IPS-NIHi7 (cell line): Measurements from ENCODE around the gene ANKRD6.
A peak's percentile ranks its signal among the peaks of the same experiment; 100 is the strongest.

ENCODE experiments used
- DNase-seq: peaks from one replicate; pipeline ENCODE4 v3.0.0; 2012; ENCODE audit warnings: mixed read lengths; ENCODE audit errors: extremely low spot score

The ANKRD6 gene

DNA sequence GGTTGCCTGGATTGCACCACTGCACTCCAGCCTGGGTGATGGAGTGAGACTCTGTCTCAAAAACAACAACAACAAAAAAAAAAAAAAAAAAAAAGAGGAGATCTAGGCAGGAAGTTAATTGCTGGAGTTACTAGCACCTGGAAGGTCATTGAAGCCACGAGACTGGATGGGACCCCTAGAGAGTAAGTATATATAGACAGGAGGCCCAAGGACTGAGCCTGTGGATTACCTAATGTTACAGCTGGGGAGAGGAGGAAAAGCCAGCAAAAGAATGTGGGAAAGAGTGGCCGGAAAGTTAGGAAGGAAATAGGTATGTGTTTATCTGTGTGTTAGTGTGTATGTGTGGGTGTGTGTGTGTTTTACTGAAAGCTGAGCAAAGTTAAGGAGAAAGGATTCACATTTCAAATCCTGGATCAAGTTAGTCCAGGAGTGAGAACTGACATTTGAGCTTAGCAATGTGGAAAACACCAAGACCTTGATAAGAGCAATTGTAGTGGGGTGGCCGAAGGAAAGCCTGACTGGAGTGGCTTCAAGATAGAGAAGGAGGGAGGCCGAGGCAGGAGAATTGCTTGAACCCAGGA lies 38.4 kb downstream of the ANKRD6 start:
- no peak for DNase-seq

DNA sequence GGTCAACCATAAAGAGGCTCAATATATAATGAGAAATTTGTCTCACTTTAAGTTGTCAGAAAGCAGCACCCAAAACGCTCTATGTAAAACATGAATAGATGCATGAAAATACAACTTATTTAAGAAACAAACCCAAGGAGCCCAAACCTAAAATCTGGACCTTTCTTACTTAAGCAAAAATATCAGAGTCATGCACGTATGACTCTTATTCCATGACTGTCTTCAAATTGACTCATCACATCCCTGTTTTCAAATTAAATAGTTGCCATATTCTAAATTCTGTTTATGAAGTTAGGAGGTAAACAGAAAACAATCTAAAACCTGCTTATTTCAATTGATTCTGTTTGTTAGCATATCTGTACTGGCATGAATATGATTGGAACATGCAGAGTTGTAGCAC lies 42.1 kb downstream of the ANKRD6 start:
- DNase-seq, result no peak

DNA sequence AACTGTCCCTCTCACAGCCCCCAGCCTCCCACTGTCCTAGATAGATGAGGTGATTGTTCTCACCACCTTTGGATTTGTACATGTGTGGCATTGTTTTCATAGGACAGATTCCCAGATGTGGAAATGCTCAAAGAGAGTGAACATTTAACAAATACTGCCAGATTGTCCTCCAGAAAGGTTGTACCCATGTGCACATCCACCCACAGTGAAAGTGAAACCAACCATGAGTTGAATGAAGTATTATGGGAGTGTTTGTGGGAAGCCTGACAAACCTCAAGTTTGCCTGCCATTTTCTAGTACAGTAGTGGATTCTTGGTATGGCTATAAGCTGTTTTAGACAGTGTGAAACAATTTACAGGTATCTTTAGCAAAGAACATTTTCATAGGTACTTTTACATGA lies 42.7 kb downstream of the ANKRD6 start:
- no peak for DNase-seq

DNA sequence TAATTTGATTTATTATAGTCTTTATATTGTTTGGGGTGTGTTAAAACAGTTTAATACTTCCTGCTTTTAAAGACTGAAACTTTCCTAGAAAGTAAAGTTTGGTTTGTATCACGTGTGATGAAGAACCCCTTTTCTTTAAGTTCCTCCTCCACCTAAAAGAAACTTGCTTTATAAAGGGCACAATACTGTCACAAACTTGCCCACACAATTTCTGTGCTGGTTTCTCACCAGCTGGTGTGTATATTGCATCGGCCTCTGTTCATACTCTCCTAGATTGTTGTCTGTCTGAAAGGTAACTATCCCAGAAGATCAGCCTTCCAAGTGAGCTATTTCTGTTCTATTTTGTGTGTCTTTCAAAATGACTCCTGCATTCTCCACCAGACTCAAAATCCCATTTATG lies 46.9 kb downstream of the ANKRD6 start:
- no peak for DNase-seq

DNA sequence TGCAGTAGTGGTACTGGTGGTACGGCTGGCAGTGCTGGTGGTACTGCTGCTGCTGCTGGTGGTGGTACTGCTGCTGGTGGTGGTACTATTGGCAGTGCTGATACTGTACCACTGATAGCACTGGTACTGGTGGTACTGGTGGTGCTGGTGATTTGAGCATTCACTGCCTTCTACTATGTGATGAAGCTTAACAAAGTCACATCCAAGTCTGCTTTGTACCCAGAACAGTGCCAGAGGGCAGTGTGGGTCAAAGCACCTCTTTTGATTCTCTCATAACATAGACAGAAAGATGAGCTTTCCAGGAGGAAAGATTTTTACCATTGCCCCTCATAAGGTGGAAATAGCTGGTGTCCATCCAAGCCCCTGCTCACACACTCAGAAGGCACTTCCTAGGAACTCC lies 48.7 kb downstream of the ANKRD6 start:
- no peak for DNase-seq

DNA sequence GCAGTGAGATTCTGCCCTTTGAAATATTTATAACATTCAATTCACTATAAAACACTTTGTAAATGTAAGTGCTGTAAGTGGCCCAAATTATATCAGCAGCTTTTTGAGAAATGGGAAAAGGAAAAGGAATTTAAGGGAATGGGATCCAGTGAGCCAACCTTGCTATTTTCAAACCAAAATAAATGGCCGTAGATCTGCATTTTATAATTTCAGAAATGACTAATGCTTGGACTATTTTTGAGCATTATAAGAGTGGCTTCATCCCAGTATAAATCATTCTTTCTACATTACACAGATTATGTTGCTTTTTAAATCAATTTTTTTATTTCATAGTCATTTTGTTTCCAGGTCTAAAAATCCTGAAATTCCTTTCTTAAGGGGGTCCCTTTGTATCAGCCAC lies 49.2 kb downstream of the ANKRD6 start:
- no peak for DNase-seq

DNA sequence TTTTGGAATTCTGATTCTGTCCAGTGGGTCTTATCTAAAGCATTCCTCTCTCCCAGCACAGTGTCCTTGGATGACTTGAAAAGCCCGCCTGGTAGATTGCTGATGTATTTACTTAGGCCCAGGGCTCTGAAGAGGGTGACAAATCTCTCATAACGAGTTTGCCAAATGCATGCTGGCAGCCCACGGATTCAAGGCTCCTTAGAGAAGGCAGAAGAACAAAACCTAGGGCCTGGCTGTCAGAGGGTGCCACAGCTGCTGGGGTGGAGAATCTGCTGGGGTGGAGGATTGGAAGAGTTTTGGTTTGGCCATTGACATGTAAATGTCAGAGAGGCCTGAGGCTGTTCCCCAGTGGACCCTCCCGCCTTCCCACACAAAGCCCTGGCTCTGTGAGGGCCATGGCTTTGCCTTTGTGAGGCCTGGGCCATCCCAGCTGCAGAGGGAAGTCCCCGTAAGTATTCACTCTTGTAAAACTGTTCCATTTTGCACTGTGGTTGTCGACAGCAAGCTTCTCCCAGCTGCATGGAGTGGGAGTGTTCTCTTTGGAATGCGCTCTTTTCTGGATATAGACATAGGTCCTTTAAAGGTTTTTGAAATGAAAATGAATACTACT lies 50.3 kb downstream of the ANKRD6 start:
- DNase-seq, result peak; percentile 82

DNA sequence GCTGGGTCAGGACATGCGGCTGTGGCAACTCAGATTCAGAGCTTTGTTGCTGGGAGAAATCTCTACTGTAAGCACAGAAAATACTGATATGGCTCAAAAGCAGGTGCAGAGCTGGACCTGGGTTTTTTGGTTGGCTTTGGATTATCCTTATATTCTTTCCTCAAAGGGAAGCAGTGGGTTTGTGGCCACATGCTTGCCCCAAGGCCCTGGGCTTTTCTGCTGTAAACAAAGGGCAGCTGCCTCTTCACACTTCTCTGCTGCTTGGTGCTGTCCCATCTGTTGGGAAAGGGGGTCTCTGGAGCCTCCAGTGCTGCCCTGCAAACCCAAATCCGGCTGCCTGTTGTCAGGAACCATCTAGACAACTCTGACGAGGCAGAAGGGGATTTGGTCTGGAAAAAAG lies 52.4 kb downstream of the ANKRD6 start:
- DNase-seq, result no peak

DNA sequence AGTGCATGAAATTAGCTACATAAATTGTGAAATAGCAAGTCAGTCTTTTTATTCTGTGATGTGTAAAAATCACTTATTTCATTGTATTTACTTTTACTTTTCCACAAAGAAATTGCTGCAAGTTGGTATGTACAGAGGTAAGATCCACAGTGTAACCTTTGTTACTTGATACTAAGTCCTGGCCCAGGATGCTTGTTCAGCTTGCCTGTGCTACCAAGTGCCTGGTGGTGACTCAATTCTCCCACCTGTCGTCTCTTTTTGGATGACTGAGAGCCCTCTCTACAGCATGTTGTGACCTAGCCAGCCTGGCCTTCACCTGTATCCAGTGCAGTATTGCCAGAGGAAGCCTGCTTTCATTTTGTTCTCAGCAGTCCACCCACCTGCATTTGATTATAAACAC lies 54.9 kb downstream of the ANKRD6 start:
- no peak for DNase-seq

DNA sequence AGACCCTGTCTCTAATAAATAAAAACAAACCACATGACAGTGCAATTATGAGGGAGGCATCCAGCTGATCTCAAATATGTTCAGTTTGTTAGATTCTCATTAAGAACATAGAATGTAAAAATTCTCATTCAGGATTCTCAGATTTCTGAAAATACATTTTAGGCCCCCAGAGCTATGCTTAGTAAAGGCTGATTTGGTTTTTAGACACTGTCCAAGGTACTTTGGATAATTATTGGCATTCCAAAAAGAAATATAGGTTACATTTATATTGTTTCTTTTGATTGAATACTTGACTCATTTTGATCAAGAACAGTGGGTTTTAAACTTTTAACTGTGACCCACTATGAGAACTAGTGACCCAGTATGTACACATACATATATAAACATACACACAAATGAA lies 55.5 kb downstream of the ANKRD6 start:
- no peak for DNase-seq

DNA sequence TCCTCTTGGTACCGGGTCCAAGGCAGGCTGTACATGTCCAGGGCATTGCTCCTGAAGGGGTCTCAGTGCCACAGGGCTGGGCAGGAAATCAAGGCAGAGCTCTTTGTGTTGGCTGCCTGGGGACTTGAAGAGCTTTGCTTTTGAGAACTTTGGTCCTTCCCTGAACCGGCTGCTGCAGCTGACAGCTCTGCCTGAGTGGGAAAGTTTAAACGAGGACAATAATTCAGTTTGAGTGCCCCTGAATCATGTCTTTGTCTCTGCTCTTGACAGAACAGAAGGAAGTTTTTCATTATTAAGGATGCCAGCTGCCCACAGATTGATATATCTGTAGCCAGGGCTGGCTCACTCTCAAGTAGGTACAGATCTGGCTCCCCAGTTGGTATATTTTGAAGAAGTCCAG lies 56.1 kb downstream of the ANKRD6 start:
- DNase-seq, result no peak

DNA sequence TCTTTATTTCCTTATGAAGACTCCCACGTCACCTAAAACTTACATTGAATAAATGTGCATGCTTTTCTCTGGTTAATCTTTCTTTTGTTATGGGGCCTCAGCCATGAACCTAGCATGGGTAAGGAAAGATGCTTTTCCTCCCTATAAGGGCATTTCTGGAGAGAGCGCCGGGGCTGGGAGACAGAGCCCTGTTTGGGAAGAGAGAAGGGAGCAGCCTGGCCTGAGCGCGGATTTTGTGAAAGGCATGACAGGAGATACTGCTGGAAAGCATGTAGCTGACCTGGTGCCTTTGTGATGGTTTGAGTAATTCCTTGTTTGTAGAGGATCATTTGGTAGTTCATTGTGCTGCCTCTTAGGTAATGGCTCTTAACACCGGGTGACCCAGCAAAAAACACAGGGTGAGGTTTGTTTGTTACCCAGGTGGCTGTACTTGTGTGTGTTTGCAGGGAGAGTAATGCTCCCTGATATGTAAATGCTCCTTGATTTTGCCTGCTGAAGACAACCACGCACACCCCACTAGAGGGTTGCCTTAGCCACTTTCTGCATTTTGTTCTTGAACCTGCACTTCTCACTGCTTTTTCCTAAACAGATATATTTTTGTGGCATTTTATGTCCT lies 59.2 kb downstream of the ANKRD6 start:
- no peak for DNase-seq

DNA sequence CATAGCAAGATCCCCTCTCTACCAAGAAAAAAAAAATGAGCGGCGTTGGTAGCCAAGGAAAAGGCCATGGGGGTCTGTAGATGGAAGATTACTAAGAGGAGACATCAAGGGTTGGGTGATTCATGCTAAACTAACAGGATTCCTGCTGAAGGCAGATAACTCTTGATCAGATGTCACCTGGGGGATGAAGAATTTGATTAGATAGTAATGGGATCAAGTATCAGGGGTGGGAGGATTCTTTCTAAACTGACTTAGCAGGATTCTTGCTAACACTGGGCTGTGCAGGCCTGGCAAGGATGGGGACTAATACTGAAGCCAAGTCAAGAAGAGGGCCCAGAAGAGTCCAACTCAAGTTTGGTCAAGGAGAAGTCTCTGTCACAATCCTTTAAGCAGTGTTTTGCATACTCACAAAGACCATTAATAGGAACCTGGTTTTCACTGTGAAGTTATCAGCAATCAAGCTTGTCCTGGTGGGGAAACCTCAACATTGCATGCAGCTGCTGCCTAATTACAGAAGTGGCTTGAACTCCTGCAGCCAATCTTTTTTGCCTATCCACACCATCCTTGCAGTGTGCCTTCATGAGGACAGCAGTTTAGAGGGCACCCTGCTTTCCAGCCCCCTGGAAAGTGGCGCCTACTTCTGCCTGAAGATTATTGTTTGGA lies 61.3 kb downstream of the ANKRD6 start:
- no peak for DNase-seq

DNA sequence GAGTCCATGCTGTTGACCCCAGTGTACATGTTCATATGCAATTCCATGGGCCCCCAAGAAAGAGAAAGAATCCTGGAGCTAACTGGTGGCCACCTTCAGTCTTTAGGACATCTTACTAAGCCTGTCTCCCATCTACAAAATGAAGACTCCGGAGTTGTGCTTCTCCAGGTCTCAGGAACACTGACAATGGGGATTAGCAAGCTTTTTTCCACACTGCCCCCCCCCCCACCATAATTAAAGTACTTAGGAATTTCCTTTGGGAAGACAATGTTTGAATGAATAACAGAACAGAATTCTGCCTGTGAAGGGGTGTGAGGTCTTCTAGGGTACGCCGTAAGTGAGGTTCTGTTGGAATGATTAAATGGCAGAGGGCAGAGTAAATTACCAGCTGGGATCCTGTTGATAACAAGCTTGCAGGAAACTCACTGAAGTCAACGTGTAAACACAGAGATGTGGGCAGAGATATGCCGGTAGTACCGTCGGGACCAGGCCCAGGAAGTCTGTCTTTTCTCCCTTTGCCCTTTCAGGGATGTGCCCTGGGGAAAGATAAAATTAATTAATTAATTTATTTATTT lies 63.1 kb downstream of the ANKRD6 start:
- DNase-seq, result no peak

DNA sequence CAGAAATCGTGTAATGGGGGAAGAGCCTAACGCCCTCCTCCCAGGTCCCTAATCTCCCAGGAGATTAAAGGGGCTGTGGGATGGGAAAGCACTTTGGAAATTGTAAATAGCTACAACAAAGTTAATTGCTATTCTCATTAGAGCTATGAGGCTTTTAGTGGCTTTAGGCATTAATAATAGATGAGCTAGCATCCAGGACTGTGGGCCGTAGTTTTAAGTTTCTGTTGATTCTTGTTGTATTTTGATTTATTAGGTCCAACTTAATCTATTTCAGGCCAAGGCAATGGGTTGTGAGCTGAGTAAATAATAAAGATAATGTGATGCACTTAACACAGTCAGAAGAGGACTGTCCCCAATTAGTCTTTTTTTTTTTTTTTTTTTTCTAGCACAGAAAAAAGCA lies 67.7 kb downstream of the ANKRD6 start:
- no peak for DNase-seq

DNA sequence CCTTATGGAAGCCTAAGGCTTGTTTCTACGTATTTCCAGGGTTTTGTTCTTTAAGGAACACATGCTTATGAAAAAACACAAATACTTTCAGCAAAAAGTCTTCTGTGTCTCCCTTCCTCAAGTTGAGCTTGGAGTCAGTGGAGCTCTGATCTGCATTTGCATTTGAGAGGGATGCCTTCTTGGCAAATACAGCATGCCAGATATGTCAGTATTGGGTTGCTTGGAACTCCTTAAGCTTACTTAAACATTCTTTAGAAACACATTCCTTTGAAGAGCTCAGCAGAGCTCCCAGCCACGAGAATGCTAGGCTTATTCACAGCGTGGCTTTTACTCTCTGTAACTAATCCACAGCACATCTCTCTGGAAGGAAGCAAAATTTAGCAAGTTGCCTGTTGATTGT lies 68.3 kb downstream of the ANKRD6 start:
- DNase-seq, result peak; percentile 50

DNA sequence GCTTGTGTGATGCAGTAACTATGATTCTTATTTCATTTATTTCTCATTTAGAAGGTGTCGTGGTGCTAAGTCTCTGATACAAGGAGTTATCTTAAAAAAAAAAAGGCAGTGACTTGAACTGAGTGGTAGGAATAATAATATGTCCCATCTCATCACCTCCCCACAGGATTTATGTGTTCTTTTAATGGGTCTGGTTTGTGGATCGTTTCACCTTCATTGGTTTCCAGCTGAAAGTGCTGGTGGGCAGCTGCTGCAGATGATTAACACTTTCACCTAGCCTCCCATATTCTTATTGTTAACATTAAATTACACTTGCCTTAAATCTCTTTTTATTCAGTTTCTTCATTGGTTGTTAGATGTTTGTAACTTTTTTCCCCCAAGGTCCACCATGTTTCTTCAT lies 68.8 kb downstream of the ANKRD6 start:
- no peak for DNase-seq

DNA sequence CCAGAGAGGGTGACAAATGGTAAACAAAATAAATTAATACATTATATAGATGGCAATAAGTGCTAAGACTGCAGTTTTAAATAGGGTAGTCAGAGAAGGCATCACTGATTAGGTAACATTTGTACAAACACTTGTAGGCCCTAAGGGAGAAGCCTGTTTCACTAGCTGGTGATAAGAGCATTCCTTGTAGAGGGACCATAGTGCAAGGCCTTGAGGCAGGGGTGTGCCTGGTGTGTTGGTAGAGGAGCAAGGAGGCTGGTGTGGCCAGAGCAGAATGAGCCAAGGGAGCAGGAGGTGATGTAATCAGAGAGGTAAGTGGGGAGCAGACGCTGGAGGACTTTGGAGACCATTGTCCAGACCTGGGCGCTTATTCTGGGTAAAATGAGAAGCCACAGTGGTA lies 70.7 kb downstream of the ANKRD6 start:
- no peak for DNase-seq

DNA sequence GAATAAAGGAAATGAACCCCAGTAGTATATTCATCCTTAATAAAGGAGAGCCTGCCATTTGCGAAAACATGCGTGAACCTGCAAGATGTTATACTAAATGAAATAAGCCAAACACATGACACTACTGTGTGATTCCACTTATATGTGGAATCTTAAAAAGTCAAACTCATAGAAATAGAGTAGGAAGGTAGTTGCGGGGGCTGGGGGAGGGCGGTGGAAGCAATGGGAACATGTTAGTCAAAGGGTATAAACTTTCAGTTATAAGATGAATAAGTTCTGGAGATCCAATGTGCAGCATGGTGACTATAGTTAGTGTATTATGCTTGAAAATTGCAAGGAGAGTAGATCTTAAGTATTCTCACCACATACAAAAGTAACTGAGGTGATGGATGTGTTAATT lies 72.9 kb downstream of the ANKRD6 start:
- no peak for DNase-seq

DNA sequence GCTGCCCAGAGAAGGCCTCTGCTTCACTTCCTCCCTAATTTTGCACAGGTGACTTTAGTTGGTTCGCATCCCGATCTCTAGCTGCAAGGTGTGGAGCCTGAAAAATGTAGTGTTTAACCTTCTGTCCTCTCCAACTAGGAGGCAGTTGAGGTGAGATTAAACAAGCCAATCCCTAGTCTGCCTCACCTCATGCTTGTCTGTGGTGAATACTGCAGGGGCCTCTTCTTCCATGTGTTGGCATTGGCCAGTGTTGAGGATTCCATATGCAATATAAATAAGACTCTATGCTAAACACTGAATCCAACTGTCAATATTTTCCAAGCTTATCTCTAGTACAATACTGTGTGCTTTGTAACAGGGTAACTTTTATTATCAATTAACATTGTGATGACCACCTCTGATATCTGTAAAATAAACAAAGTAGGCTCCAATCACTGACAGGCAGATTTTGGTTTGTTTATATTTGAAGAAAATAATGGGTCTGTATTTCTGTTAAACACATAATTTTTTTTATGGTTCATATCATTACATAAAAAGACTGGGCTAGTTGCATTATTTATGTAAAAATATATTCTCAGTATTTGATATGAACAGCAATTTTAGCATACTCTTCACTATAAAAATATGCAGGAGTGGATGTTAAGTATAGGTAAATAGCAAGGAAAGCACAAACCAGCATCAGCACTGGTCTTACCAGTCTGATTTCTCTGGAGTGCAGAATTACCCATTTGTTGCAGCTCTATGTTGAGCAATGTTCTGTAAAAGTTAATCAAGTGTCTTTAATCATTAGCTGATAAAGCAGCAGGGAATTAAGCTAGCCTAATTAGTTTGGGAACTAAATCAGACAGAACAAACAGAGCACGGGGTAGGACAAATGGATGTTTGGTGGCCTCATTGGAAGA lies 74.0 kb downstream of the ANKRD6 start:
- no peak for DNase-seq

DNA sequence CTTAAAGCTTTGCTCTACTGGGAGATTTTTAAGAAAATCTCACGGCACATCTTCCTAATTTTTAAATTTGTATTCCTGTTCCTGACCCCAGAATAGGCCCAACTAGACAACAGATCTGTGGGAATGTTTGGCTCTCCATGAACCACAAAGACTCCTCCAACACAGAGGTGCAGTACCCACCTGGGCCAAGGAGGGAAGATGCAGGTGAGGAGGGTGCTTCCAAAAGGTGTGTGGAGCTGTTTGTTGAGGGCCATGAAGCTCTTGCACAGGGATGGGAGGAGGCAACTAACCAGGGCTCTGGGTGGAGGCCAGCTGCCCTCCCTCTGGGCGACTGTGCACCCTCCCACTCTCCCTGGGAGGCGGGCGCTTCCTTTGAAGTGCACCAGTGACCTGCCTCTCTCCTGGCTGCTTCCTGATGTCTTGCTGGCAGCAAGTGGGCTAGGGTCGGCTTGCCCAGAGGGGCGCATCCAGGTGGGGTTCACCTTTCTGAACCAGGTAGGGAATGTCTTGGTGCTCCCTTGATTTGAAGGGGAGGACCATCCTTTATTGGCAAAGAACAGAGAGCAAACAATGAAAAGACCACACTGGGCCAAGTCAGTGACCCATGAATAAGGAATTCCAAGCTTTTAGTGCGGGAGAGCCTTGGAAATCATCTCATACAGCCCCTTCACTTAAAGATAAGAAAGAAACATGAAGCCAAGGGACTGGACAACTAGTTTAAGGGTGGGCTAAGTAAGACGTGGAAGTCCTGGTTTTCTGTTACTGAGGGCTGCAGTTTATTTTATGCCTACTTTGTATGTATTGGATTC lies 76.0 kb downstream of the ANKRD6 start:
- no peak for DNase-seq
